ENCODE data around the gene HSPA8. TPM values are rescaled to one million over a fixed set of nuclear protein-coding genes. Genes with fewer than 3 reads are reported as not detected.

The HSPA8 gene
- total and polyA plus RNA-seq, 10 of the 15 experiments (the other 5 are each of a cell fraction or from before 2014, with no cell fraction given): 1,190 to 3,205 (median 2,045) TPM

DNA sequence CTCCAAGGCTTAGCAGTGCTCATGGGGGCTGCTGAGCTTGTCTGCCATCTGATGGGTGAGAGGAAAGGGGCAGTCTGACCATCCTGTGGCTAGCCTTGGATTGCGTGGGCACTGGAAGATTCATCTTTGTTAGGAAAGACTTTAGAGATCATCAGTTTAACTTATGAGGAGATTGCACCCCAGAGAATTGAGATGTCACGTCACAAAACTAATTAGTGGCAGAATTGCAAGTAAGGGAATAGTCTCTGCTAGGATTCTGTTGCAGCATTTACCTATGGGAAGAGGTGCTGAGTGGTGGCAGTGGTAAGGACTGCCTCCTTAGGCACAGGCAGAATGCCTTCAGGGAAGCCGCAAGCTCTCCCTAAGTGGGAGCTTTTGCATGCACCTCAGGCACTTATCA is 42.8 kb upstream of the HSPA8 start:
- in situ Hi-C loops (cut with MboI): no loop called here
- no peak for FAIRE-seq
- H3K36me3 ChIP-seq (ENCODE audit: control insufficient read depth in 2 of 2, insufficient read depth in 2 of 2, low read length in 1 of 2): no peaks in the 10 kb centered on the region
- H3K4me2 ChIP-seq (ENCODE audit: control insufficient read depth, insufficient read depth): no peak overlapping the region
- H4K20me1 ChIP-seq (ENCODE audit: control insufficient read depth, insufficient read depth): no peaks in the 10 kb centered on the region
- no peaks in the 10 kb centered on the region for H3K4me1 ChIP-seq (ENCODE audit: control insufficient read depth, insufficient read depth, low read length)
- no peak overlapping the region for H3K4me3 ChIP-seq
- TF ChIP-seq KDM1A (IDR thresholded peaks at IDR 0.05; ENCODE audit: borderline replicate concordance): no peak
- TF ChIP-seq ZNF207 (IDR thresholded peaks at IDR 0.05; ENCODE audit: borderline replicate concordance): no peak
- no peak for TF ChIP-seq HCFC1 (IDR thresholded peaks at IDR 0.05; ENCODE audit: low read length)
- TF ChIP-seq, protein P1, sequence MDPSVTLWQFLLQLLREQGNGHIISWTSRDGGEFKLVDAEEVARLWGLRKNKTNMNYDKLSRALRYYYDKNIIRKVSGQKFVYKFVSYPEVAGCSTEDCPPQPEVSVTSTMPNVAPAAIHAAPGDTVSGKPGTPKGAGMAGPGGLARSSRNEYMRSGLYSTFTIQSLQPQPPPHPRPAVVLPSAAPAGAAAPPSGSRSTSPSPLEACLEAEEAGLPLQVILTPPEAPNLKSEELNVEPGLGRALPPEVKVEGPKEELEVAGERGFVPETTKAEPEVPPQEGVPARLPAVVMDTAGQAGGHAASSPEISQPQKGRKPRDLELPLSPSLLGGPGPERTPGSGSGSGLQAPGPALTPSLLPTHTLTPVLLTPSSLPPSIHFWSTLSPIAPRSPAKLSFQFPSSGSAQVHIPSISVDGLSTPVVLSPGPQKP (IDR thresholded peaks at IDR 0.05; ENCODE audit: low read depth, low read length): no peak
- TF ChIP-seq SRF (IDR thresholded peaks at IDR 0.05; ENCODE audit: low read depth in 2 of 2, low read length in 2 of 2): no peak
- H3K27ac ChIP-seq (ENCODE audit: control insufficient read depth, insufficient read depth): no peak overlapping the region
- RAD21 ChIA-PET (ENCODE audit: unreplicated experiment): interaction anchor here (0.7 to 4.1 kb wide), 2 partner anchors 9 to 142 kb away, joined by 3 to 31 read pairs; no protein-coding TSS in a partner anchor
- peaks cover 0 to 2% of the 10 kb centered on the region in 2 experiments; a peak in 2 of 4 replicates for H3K27me3 ChIP-seq (replicated peaks in 1 of 2; ENCODE audit: control insufficient read depth in 2 of 2, insufficient read depth in 2 of 2, low read length in 1 of 2)
- POLR2A ChIA-PET: interaction anchor here (0.7 kb wide), 1 partner anchor 159 kb away, joined by 5 read pairs; no protein-coding TSS in a partner anchor
- no peak overlapping the region for H2AFZ ChIP-seq (ENCODE audit: control insufficient read depth, low read depth, low read length)
- CTCF ChIA-PET: interaction anchor here (0.8 to 5.8 kb wide), 4 partner anchors 51 to 324 kb away, joined by 3 to 36 read pairs (median 12); no protein-coding TSS in a partner anchor
- no TSS peak for BruUV-seq (replicated peaks)
- ATAC-seq: no peak
- H3K9ac ChIP-seq (ENCODE audit: control insufficient read depth, insufficient read depth, low read length): no peak overlapping the region
- WGBS (ENCODE audit: insufficient coverage, insufficient replicate concordance, low lambda C conversion rate, missing lambda C conversion rate): 65% methylated on average over 3 of the region's 3 CpGs
- H3K79me2 ChIP-seq (ENCODE audit: control insufficient read depth, insufficient read depth, low read length): no peaks in the 10 kb centered on the region
- SMC1A ChIA-PET (ENCODE audit: uncharacterized antibody, unreplicated experiment): interaction anchor here (0.6 to 1.6 kb wide), 2 partner anchors 100 to 581 kb away, joined by 3 read pairs; no protein-coding TSS in a partner anchor
- intact Hi-C loops (cut with micrococcal nuclease; ENCODE audit: unreplicated experiment): loop anchor here (10.0 kb wide), 1 partner anchor 600 kb away; no protein-coding TSS in a partner anchor
- DNase-seq (ENCODE audit: low read depth, low spot score): no peak
- H3K9me3 ChIP-seq (replicated peaks; ENCODE audit: control insufficient read depth, insufficient read depth, low read length): no peaks in the 10 kb centered on the region

Measured in GM12878 (cell line).